Suprapubic skin (tissue), 4 donors: Measurements from ENCODE around the gene PHF12.

ENCODE experiments used
- CTCF ChIP-seq, 2 donors: fragments of 200-600 bp in 1 of 2; fragments of 450-650 bp in 1 of 2; sonication (generic) in 1 of 2; IDR thresholded peaks; one replicate each; pipeline ENCODE4 v1.5.1; 2016 to 2019; ENCODE audit warnings: antibody characterized with exemption in 2 of 2, mild to moderate bottlenecking in 1 of 2, moderate library complexity in 1 of 2
- EP300 ChIP-seq: sonication (generic); formaldehyde crosslinking; IDR thresholded peaks from one replicate; pipeline ENCODE4 v1.6.1; 2017; ENCODE audit warnings: antibody characterized with exemption
- POLR2AphosphoS5 ChIP-seq, 3 donors: sonication (generic); formaldehyde crosslinking; IDR thresholded peaks; one replicate each; pipeline ENCODE4 v1.6.1; 2017; ENCODE audit warnings: antibody characterized with exemption in 3 of 3

DNA sequence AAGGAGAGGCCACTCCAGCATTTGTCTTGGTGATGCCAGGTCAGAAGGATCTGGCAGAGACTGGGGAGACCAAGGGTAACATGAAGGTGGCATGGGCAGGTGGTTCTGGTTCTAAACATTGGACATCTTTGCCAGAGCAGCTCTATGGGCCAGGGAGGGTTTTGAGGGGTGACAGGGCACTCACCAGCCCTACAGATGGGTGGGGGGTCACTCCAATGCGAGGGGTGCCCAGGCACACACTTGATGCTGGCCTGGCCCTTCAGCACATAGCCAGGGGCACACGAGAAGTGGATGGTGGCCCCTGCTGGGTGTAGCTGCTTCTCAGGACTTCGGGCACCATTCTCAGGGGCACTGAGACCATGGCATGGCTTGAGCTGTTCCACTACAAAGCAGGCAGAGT, 5.5 kb upstream of the PHF12 start:
- TF ChIP-seq CTCF (IDR thresholded peaks at IDR 0.05) = no peak
- TF ChIP-seq POLR2AphosphoS5 (IDR thresholded peaks at IDR 0.05) = no peak
- TF ChIP-seq EP300 = no peak
